Kidney (tissue), 14 donors: Measurements from ENCODE around the gene SPTLC3. TPM values are rescaled to one million over a fixed set of nuclear protein-coding genes. Genes with fewer than 3 reads are reported as not detected.

Experiments used
- DNase-seq, 5 donors: peaks; one replicate each; pipeline ENCODE4 v3.0.0-alpha.2; 2013 to 2020
- FAIRE-seq: peaks from 2 replicates; lab custom pipeline; 2012; peaks lifted over from hg19 to GRCh38; lab: Jason Lieb, UNC
- H3K27ac ChIP-seq, 2 donors: one replicate each; pipeline ENCODE4 v1.7.0; 2013; ENCODE audit warnings: low read depth in 2 of 2, low read length in 2 of 2, inconsistent platforms in 1 of 2
- H3K27me3 ChIP-seq: one replicate; pipeline ENCODE4 v1.7.1; 2013; ENCODE audit warnings: low read length, inconsistent platforms; ENCODE audit not compliant: control insufficient read depth, insufficient read depth
- H3K36me3 ChIP-seq, 3 donors: one replicate each; pipeline versions ENCODE4 v1.7.0 to v1.7.1; 2013; ENCODE audit warnings: low read length in 3 of 3, control low read depth in 1 of 3, inconsistent platforms in 1 of 3; ENCODE audit not compliant: insufficient read depth in 3 of 3, control insufficient read depth in 2 of 3
- H3K4me1 ChIP-seq, 3 donors: one replicate each; pipeline versions ENCODE4 v1.7.0 to v1.7.1; 2013; ENCODE audit warnings: low read length in 3 of 3, inconsistent platforms in 1 of 3, low read depth in 1 of 3; ENCODE audit not compliant: control insufficient read depth in 2 of 3, insufficient read depth in 2 of 3
- H3K4me3 ChIP-seq, 3 donors: one replicate each; pipeline versions ENCODE4 v1.7.0 to v1.8.1; 2013; ENCODE audit warnings: low read length in 3 of 3, control low read depth in 1 of 3, inconsistent platforms in 1 of 3
- H3K9ac ChIP-seq, 3 donors: one replicate each; pipeline versions ENCODE4 v1.7.0 to v1.7.1; 2013; ENCODE audit warnings: low read length in 3 of 3, control low read depth in 1 of 3, inconsistent platforms in 1 of 3
- H3K9me3 ChIP-seq, 3 donors: one replicate each; pipeline versions ENCODE4 v1.7.0 to v1.7.1; 2013; ENCODE audit warnings: low read length in 3 of 3, control low read depth in 1 of 3, inconsistent platforms in 1 of 3; ENCODE audit not compliant: control insufficient read depth in 2 of 3, insufficient read depth in 1 of 3
- intact Hi-C: fragments of 100-400 bp; cut with DNase I; formaldehyde crosslinking; loops from one replicate; pipeline ENCODE4 v1.11.1; 2022
- polyA plus RNA-seq: library from polyadenylated mRNA; stranded (reverse); fragments of 350-450 nt; fragmentation: Illumina TruSeq; extraction: RNeasy Lipid Tissue Mini Kit (QIAGEN cat#74804); gene quantifications from one replicate; pipeline ENCODE4 v1.2.3, GENCODE V29; 2014; ENCODE audit warnings: low read depth, low replicate concordance; ENCODE audit not compliant: insufficient read depth
- total RNA-seq: library from RNA; stranded (reverse); fragmentation: NEBNext Ultra II Directional; extraction: Animal tissue kit (Norgen Biotek cat#: 25700); gene quantifications from one replicate; pipeline ENCODE4 v1.2.1, GENCODE V29; 2021
- TF ChIP-seq, protein P1 (sequence below): IDR thresholded peaks from 3 replicates; pipeline ENCODE4 v1.5.1; 2012; ENCODE audit warnings: mild to moderate bottlenecking, moderate library complexity, borderline replicate concordance; ENCODE audit not compliant: insufficient read depth; ENCODE audit errors: extremely low read depth
- donor health status: control.
- donor health status: control.
- donor health status: control.
- donor health status: control.
- donor health status: control.
- donor health status: DM: yes; HTN: yes; CAD: no.
- donor health status: Normal renal cell carcinoma (clear cell type).

The SPTLC3 gene
- total and polyA plus RNA-seq, 2 donors from 2014 or later, result 7.1 to 65.9 TPM

DNA sequence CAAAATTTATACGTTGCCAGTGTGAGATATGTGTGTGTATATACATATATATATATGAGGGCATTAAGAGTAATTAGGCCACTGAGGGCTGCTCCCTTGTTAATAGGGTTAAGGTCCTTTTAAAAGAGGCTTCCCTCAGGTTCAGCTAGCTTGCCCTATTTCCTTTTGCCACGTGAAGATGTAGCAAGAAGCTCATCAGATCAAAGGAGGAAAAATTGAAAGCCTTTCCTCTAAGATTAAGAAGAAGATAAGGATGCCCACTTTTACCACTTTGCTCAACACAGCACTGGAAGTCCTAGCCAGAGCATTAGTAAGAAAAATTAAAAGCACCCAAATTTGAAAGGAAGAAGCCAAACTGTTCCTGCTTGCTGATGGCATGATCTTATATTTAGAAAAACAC is 179.1 kb downstream of the SPTLC3 start:
- H3K9ac ChIP-seq, result no peak overlapping the region
- intact Hi-C loops, result no loop called here
- no peaks in the 10 kb centered on the region for H3K9me3 ChIP-seq
- H3K27me3 ChIP-seq, result no peaks in the 10 kb centered on the region
- no peak for FAIRE-seq
- no peak for DNase-seq
- no peak overlapping the region for H3K4me3 ChIP-seq
- TF ChIP-seq, protein P1, sequence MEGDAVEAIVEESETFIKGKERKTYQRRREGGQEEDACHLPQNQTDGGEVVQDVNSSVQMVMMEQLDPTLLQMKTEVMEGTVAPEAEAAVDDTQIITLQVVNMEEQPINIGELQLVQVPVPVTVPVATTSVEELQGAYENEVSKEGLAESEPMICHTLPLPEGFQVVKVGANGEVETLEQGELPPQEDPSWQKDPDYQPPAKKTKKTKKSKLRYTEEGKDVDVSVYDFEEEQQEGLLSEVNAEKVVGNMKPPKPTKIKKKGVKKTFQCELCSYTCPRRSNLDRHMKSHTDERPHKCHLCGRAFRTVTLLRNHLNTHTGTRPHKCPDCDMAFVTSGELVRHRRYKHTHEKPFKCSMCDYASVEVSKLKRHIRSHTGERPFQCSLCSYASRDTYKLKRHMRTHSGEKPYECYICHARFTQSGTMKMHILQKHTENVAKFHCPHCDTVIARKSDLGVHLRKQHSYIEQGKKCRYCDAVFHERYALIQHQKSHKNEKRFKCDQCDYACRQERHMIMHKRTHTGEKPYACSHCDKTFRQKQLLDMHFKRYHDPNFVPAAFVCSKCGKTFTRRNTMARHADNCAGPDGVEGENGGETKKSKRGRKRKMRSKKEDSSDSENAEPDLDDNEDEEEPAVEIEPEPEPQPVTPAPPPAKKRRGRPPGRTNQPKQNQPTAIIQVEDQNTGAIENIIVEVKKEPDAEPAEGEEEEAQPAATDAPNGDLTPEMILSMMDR, result no peak
- no peaks in the 10 kb centered on the region for H3K36me3 ChIP-seq
- H3K4me1 ChIP-seq, result no peaks in the 10 kb centered on the region
- no peak overlapping the region for H3K27ac ChIP-seq

- TF ChIP-seq, protein P1, result no peak
- H3K4me3 ChIP-seq, result no peak overlapping the region
- DNase-seq (peak in 3 of 5 donors; percentile 36 to 73 (median 63)), FAIRE-seq (no peak)
- H3K4me1 ChIP-seq, result no peaks in the 10 kb centered on the region
- no peaks in the 10 kb centered on the region for H3K36me3 ChIP-seq
- intact Hi-C loops, result no loop called here
- H3K9ac ChIP-seq, result no peak overlapping the region
- no peaks in the 10 kb centered on the region for H3K9me3 ChIP-seq
- H3K27me3 ChIP-seq, result no peaks in the 10 kb centered on the region
- H3K27ac ChIP-seq, result no peak overlapping the region
Observed at GRCh38 chr20:13199279-13199678, 190.5 kb downstream of the SPTLC3 start.

DNA sequence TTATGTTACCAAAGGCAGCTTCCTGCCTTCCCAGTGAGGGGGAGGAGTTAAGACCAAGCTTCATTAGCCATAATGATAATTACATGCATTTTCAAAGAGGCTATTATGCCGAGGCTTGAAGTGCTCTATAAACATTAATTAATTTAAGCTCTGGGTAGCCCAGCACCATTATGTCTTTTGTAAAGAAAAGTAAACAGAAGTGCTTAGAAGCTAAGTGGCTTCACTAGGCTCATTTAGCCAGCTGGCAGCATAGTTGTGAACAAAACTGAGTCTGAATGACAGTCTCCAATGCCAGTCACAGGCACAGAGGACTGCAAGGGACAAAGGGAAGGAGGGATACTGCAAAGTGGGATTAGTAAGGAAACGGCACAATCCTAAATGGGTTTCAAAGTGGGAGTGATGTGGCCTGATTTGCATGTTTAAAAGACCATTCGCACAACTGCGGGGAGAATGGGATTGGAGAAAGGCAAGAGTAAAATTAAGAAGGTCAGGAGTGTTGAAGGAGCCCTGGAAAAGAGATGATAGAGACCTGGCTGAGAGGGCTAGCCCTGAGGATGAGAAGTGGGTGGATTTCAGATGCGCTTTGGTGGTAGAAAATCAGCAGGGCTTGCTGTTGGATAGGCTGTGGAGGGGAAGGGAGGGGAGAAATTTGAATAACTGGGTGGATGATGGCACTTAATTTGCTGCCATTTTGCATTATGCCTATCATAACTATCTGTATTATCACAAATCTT is 192.2 kb downstream of the SPTLC3 start:
- DNase-seq (peak in 1 of 5 donors; percentile 8), FAIRE-seq (no peak)
- intact Hi-C loops, result no loop called here
- Histone ChIP-seq H3K9me3 (no peaks in the 10 kb centered on the region), H3K27me3 (no peaks in the 10 kb centered on the region), H3K36me3 (no peaks in the 10 kb centered on the region), H3K4me1 (no peaks in the 10 kb centered on the region), H3K27ac (no peak overlapping the region), H3K4me3 (no peak overlapping the region), H3K9ac (no peak overlapping the region)
- TF ChIP-seq, protein P1, result no peak
